Measurements from ENCODE around the gene NSG2.

The NSG2 gene

GRCh38 chr5:174147551-174147950 is 102.0 kb downstream of the NSG2 start:
- TF ChIP-seq, protein P1, sequence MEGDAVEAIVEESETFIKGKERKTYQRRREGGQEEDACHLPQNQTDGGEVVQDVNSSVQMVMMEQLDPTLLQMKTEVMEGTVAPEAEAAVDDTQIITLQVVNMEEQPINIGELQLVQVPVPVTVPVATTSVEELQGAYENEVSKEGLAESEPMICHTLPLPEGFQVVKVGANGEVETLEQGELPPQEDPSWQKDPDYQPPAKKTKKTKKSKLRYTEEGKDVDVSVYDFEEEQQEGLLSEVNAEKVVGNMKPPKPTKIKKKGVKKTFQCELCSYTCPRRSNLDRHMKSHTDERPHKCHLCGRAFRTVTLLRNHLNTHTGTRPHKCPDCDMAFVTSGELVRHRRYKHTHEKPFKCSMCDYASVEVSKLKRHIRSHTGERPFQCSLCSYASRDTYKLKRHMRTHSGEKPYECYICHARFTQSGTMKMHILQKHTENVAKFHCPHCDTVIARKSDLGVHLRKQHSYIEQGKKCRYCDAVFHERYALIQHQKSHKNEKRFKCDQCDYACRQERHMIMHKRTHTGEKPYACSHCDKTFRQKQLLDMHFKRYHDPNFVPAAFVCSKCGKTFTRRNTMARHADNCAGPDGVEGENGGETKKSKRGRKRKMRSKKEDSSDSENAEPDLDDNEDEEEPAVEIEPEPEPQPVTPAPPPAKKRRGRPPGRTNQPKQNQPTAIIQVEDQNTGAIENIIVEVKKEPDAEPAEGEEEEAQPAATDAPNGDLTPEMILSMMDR (IDR thresholded peaks at IDR 0.05): no peak

DNA sequence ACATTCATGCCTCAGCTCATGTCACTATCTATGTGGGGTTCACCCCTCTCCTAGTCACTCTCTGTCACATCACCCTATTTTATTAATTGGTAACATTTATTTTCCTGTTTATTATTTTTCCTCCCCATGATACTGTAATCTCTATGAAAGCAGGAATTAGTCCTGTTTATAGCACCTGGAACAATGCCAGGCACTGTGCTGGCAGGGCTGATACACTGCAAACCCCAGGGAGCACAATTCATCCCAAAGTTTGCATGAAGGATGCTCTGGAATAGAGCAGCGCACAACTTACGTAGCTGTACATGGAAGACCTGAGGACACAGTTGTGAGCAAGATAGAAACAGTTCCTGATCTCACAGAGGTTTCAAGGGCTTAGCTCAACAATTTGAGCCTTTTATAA is 103.2 kb downstream of the NSG2 start:
- TF ChIP-seq, protein P1 (IDR thresholded peaks at IDR 0.05): no peak

DNA sequence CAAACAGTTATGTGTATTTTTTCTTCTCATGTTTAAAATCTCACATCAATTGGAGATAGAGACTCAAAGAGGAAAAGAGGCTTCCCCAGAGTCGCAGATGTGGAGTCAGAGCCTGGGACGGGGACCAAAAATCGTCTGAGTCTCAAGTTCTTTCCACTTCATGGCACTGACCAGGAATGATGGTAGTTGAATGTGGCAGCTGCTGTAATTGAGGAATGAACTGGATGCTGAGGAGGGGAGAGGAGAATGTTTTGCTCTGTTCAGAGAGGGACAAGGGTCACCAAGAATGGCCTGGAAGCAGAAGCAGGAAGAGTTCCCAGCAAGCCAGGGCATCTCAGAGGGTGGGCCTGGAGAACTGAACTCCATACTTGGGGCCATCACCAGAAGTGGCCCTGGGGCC is 103.9 kb downstream of the NSG2 start:
- TF ChIP-seq, protein P1 (IDR thresholded peaks at IDR 0.05): no peak

GRCh38 chr5:174149989-174150388 is 104.5 kb downstream of the NSG2 start:
- TF ChIP-seq, protein P1 (IDR thresholded peaks at IDR 0.05): no peak

DNA sequence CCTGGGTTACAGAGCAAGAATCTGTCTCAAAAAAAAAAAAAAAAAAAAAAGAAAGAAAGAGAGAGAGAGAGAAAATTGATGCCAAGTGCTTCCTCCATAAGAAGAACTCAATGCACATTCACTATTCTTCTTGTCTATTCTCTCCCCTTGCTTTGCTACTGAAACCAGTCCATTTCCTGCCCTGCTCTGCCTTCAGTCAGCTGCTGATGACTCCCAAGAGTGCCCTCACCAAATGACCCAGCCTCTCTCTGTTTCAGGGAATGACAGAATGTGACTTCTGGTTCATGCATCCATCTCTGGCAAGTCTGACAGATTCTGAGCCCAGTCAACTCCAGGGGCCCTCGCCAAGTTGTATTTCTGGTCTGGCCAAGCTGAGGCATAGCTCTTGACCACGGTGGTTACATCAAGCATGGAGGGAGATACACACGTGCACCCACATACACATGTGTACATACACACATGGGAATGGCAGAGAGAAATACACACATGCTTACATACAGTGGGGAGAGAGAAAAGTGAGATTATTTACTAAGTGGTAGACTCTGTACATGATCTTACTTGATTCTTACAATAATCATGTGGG is 106.2 kb downstream of the NSG2 start:
- TF ChIP-seq, protein P1 (IDR thresholded peaks at IDR 0.05): no peak

- TF ChIP-seq, protein P1 (IDR thresholded peaks at IDR 0.05): no peak
These were observed 109.1 kb downstream of the NSG2 start for GRCh38 chr5:174154559-174154958.

- TF ChIP-seq, protein P1 (IDR thresholded peaks at IDR 0.05): no peak
These were observed 109.8 kb downstream of the NSG2 start for GRCh38 chr5:174155281-174155680.

DNA sequence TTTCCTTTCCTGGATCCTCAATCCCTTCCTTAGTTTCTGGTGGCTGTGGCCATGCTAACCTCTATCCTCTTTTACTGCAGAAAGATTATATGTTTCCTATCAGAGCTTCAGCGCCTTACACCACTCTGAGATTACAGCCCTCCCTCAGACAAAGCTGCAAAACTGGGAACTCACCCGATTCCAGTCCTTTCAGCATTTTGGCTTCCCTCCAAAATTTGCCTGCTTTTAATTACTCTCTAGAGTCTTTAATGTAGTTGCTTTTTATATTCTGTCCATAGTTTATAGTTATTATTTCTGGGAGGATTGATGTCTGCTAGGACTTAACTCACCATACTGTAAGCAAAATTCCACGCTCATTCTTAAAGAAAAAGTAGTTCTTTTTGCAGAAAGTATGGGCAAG is 110.2 kb downstream of the NSG2 start:
- TF ChIP-seq, protein P1 (IDR thresholded peaks at IDR 0.05): no peak

Measured in LNCAP (cell line).